AG10803 (cell line): ENCODE measurements around the gene DHRSX.
"Not testable (repeated sequence)": the region's sequence is repeated elsewhere in the genome, so short reads cannot be mapped to it uniquely, and the experiment has no call there.

Source experiments
- DNase-seq: peaks from one replicate; pipeline ENCODE4 v3.0.0; 2010; ENCODE audit warnings: low read depth
- H3K4me3 ChIP-seq: 2 replicates; pipeline ENCODE4 v1.5.1; 2011; ENCODE audit warnings: mild to moderate bottlenecking, low read length, control low read depth
- TF ChIP-seq, protein P1 (sequence below): conservative IDR thresholded peaks from 2 replicates; pipeline ENCODE4 v1.5.1; 2011; ENCODE audit warnings: mild to moderate bottlenecking, low read length, control low read depth, inconsistent platforms

Gene DHRSX

GRCh38 chrX:2401201-2401589, 99.6 kb downstream of the DHRSX start:
- TF ChIP-seq, protein P1, sequence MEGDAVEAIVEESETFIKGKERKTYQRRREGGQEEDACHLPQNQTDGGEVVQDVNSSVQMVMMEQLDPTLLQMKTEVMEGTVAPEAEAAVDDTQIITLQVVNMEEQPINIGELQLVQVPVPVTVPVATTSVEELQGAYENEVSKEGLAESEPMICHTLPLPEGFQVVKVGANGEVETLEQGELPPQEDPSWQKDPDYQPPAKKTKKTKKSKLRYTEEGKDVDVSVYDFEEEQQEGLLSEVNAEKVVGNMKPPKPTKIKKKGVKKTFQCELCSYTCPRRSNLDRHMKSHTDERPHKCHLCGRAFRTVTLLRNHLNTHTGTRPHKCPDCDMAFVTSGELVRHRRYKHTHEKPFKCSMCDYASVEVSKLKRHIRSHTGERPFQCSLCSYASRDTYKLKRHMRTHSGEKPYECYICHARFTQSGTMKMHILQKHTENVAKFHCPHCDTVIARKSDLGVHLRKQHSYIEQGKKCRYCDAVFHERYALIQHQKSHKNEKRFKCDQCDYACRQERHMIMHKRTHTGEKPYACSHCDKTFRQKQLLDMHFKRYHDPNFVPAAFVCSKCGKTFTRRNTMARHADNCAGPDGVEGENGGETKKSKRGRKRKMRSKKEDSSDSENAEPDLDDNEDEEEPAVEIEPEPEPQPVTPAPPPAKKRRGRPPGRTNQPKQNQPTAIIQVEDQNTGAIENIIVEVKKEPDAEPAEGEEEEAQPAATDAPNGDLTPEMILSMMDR = no peak
- peak overlapping the region; percentile 9; the same call in 1 of the 2 replicates for H3K4me3 ChIP-seq
- peak; percentile 70 for DNase-seq

DNA sequence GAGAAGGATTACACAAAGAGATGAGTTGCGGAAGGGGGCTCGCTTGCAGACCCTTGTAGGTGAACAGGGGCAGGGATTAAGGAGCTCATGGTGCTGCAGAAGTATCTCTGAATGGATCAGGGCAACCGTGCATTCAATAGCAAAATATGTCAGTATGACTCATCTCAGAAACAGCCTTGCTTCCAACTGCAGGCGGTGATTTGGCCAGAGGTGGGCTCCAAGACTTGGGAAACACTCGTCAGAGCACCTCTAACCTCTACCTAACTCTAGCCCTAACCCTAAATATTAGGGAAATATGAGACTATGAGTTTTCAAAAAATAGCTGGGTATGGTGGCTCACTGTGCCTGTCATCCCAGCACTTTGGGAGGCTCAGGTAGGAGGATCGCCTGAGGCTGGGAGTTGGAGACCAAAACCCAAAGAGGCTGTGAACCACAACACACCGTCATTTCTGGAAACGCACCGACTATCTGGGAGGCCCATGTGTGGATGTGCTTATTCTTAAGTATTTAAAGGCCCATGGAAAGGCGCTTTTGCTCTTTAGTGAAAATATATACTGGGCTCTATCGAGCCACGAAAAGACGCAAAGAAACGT, 102.6 kb downstream of the DHRSX start:
- TF ChIP-seq, protein P1 = no peak
- peak; percentile 68 for DNase-seq
- no peak overlapping the region for H3K4me3 ChIP-seq

DNA sequence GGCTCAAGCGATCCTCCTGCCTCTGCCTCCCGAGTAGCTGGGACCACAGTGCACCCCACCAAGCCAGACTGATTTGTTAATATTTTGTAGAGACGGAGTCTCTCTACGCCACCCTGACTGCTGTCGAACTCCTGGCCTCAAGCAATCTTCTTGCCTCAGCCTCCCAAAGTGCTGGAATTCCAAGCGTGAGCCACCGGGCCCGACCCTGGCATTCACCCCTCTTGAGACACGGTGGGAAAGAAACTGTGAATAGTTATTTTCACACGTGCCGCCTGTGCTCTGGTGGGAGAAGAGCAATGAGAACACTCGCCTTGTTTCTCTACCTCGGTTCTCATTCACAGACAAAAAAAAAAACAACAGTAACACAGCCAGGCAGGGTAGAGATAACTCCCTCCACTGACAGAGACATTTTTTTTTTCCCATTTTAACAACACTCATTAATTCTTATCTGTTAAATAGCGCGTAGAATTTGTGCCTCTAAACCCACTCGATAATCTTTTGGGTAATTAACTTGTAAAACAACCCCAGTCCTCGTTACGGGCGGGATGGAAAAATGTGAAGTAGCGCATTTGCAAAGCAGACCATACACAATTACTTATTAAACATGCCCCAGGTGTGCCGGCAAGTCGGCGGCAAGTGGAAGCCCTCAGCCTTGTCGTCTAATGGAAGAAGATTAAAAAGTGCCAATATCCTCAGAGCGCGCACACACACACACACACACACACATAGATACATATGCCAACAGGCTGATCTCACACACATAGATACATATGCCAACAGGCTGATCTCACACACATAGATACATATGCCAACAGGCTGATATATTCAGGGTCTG, 103.3 kb downstream of the DHRSX start:
- no peak overlapping the region for H3K4me3 ChIP-seq
- DNase-seq = peak; percentile 36
- TF ChIP-seq, protein P1 = no peak

GRCh38 chrX:2395261-2395992, 105.3 kb downstream of the DHRSX start:
- H3K4me3 ChIP-seq = no peak overlapping the region
- TF ChIP-seq, protein P1 = no peak
- DNase-seq = no peak

GRCh38 chrX:2391869-2392606, 108.7 kb downstream of the DHRSX start:
- peak; percentile 83 for DNase-seq
- TF ChIP-seq, protein P1 = 0 out of 2 replicates have a peak, but pooled peaks have one; percentile 19
- H3K4me3 ChIP-seq = no peak overlapping the region

- H3K4me3 ChIP-seq = no peak overlapping the region
- no peak for DNase-seq
- TF ChIP-seq, protein P1 = no peak
These were observed 110.0 kb downstream of the DHRSX start for GRCh38 chrX:2390754-2391153.

GRCh38 chrX:2389731-2390130, 111.0 kb downstream of the DHRSX start:
- H3K4me3 ChIP-seq, DNase-seq: not testable (repeated sequence)
